DOHH2 (cell line): ENCODE measurements around the gene RIMBP2.
"Not testable (repeated sequence)": the region's sequence is repeated elsewhere in the genome, so short reads cannot be mapped to it uniquely, and the experiment has no call there.

Experiments
- CTCF ChIP-seq: fragments of 200-600 bp; sonication (generic); IDR thresholded peaks from one replicate; pipeline ENCODE4 v1.5.1; 2014; ENCODE audit warnings: antibody characterized with exemption, mild to moderate bottlenecking, low read depth, low read length; ENCODE audit not compliant: poor library complexity, severe bottlenecking
- EZH2phosphoT487 ChIP-seq: fragments of 200-600 bp; sonication (generic); IDR thresholded peaks from 2 replicates; pipeline ENCODE4 v1.6.1; 2017; ENCODE audit warnings: borderline replicate concordance, mild to moderate bottlenecking, antibody characterized with exemption, low read length, moderate library complexity, mixed read lengths

DNA sequence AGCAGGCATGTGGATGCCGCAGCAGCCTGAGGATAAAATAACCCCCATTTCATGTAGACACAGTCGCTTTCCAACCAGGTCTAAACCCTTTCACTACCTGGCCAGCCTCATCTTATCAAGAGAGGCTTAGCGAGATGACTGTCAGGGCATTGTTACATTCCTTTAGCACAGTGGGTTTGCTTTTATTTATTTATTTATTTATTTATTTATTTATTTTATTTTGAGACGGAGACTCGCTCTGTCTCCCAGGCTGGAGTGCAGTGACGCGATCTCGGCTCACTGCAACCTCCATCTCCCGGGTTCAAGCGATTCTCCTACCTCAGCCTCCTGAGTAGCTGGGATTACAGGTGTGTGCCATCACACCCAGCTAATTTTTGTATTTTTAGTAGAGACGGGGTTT lies 35.9 kb upstream of the RIMBP2 start:
- not testable (repeated sequence) for TF ChIP-seq CTCF, EZH2phosphoT487
